Right renal cortex interstitium (tissue), 3 donors: ENCODE results near the gene PRSS56. TPM values are rescaled to one million over a fixed set of nuclear protein-coding genes. Genes with fewer than 3 reads are reported as not detected.

Experiments used
- DNase-seq, 3 donors: peaks; one replicate each; pipeline ENCODE4 v3.0.0-alpha.2; 2013; ENCODE audit warnings: low read depth in 3 of 3, low spot score in 2 of 3
- polyA plus RNA-seq, 3 donors: library from polyadenylated mRNA; unstranded; fragments of 120-200 nt; gene quantifications; one replicate each; pipeline ENCODE4 v1.2.1, GENCODE V29; 2013; ENCODE audit not compliant: insufficient read length in 3 of 3

The PRSS56 gene
- polyA plus RNA-seq, 3 donors: not detected

DNA sequence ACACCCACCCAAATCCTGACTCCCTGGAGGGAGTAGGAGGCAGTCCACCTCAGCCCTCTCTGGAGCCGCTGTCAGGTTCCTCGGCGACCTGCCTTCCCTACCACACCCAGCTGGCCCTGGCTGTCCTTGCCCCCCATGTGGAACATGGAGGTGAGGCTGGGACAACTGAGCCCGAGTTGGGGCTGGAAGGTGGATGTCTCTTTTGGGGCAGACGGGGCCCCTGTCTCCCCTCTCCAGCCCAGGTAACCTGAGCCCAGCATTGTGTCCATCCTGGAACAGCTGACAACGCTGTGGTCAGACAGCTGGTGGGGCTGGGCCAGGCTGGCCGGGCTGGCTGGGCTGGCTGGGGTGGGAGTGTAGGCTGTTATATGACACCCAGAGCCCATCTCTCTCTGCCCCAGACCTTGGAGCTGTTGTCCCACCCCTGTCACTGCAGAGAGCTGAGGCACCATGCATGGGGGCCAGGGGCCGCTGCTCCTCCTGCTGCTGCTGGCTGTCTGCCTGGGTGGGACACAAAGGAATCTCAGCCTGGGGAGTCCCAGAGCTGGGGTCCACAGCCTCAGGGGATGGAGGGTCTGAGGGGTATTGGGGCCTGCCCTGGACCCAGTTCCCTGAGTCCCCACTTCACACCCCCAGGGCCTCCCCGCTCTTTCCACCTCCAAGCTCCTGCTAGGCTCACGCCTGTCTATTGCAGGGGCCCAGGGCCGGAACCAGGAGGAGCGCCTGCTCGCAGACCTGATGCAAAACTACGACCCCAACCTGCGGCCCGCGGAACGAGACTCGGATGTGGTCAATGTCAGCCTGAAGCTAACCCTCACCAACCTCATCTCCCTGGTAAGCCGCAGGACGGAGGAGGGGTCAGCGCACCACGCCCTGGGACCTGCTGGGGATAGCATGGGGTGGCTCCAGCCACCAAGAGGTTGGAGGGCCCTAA is 19.4 kb downstream of the PRSS56 start, which contains the start of gene CHRNG:
Gene CHRNG, plus strand, starts transcription at position 395 of the 934 bp plus-strand sequence. Its CDS starts 56 bp downstream, at position 451.
- DNase-seq: no peak

GRCh38 chr2:232540441-232541041 is 20.4 kb downstream of the PRSS56 start:
- DNase-seq: no peak

DNA sequence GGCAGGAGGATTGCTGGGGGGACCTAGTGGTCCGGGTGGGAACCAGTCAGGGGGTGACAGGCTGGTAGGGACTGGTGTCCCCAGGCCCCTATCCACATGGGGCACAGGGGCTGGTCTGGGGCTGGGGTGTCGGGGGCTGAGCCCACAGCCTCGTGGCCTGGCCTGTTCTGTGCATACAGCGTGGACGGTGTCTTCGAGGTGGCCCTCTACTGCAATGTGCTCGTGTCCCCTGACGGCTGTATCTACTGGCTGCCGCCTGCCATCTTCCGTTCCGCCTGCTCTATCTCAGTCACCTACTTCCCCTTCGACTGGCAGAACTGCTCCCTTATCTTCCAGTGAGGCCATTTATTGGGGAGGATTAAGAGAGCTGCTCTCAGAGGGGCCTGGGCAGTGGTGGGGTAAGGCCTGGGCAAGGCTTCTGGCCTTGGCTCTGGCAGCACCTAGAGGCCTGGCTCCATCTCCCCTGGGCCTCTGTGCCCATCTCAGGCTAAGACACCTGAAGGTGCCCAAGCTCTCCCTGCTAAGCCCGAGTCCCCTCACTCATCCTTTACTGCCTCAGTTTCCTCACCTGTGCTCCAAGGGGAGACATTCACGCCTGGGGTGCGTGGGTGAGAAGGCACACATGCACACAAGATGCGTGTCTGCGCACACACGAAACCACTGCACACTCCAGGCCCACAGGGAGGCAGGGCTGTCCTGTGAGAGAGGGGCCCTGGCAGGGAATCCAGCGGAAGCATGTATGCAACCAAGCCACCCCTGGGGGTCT is 21.2 kb downstream of the PRSS56 start:
- DNase-seq: no peak

- DNase-seq: no peak
These were observed 21.9 kb downstream of the PRSS56 start for GRCh38 chr2:232541961-232542714.

- no peak for DNase-seq
These were observed 22.7 kb downstream of the PRSS56 start for GRCh38 chr2:232542715-232543467.

- DNase-seq: no peak
These were observed 23.3 kb downstream of the PRSS56 start for GRCh38 chr2:232543491-232543890.

- DNase-seq: no peak
These were observed 23.9 kb downstream of the PRSS56 start for GRCh38 chr2:232543928-232544631.

DNA sequence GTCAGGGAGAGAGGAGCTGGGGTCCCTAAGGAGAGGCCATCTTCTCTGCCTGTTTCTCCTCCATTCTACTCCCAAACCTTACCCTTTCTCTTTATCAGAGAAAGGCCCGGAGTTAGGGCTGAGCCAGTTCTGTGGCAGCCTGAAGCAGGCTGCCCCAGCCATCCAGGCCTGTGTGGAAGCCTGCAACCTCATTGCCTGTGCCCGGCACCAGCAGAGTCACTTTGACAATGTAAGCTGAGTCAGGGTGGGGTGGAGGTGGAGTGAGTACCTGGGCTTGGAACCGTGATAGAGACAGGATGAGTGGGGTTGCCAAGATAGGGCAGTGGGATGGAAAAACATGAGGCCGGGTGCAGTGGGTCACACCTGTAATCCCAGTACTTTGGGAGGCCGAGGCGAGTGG is 24.5 kb downstream of the PRSS56 start:
- DNase-seq: no peak

DNA sequence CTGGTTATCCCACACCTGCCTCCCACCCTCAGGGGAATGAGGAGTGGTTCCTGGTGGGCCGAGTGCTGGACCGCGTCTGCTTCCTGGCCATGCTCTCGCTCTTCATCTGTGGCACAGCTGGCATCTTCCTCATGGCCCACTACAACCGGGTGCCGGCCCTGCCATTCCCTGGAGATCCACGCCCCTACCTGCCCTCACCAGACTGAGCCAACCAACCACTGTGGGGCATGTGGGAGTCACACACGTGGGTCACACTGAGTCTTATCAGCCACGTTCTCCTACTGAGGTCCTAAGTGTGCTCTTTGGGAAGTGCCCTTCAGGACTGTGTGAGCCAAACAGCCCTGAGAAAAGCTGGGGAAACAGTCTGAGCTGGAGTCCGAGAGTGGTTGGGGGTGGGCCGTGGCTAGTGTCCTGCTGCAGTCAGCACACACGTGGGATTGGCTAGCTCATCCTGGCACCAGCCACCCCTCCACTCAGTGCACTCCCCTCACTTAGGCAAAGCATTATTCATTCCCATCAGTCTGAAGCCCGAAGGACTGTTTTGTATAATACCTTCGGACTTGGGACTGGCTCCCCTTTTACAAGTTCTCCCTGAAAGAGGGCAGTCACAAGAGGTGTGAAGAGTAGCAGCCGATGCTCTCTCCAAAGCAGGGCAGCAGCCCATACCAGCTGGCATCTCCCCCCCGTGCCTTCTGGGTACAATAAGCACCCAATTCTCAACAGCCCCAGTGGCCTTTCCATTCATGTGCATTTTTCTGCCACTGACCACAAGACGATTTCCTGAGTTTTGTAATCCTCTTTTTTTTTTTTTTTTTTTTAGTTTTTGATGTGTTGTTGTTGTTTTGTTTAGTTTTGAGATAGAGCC is 25.6 kb downstream of the PRSS56 start:
- no peak for DNase-seq

DNA sequence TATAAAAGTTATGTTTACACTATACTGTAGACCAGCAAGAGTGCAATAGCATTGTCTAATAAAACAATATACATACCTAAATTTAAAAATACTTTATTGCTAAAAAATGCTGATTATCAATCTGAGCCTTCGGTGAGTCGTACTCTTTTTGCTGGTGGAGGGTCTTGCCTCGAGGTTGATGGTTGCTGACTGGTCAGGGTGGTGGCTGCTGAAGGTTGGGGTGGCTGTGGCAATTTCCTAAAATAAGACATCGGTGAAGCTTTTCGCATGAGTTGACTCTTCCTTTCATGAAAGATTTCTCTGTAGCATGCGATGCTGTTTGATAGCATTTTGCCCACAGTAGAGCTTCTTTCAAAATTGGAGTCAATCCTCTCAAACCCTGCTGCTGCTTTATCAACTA is 27.8 kb downstream of the PRSS56 start:
- DNase-seq: no peak

DNA sequence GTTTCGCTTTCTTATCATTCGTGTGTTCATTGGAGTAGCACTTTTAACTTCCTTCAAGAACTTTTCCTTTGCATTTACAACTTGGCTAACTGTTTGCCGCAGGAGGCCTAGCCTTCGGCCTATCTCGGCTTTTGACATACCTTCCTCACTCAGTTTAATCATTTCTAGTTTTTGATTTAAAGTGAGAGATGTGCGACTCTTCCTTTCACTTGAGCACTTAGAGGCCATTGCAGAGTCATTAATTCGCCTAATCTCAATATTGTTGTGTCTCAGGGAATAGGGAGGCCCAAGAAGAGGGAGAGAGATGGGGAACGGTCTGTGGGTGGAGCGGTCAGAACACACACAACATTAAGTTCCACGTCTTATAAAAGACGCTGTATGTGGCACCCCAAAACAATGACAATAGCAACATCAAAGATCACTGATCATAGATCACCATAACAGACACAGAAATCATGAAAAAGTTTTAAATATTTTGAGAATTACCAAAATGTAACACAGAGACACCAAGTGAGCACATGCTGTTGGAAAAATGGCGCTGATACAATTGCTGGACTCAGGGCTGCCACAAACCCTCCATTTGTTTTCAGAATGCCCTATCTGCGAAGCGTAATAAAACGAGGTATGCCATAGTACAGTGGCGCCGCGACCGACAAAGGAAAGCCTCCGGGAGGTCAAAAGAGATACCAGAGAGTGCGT is 29.6 kb downstream of the PRSS56 start:
- DNase-seq: no peak

DNA sequence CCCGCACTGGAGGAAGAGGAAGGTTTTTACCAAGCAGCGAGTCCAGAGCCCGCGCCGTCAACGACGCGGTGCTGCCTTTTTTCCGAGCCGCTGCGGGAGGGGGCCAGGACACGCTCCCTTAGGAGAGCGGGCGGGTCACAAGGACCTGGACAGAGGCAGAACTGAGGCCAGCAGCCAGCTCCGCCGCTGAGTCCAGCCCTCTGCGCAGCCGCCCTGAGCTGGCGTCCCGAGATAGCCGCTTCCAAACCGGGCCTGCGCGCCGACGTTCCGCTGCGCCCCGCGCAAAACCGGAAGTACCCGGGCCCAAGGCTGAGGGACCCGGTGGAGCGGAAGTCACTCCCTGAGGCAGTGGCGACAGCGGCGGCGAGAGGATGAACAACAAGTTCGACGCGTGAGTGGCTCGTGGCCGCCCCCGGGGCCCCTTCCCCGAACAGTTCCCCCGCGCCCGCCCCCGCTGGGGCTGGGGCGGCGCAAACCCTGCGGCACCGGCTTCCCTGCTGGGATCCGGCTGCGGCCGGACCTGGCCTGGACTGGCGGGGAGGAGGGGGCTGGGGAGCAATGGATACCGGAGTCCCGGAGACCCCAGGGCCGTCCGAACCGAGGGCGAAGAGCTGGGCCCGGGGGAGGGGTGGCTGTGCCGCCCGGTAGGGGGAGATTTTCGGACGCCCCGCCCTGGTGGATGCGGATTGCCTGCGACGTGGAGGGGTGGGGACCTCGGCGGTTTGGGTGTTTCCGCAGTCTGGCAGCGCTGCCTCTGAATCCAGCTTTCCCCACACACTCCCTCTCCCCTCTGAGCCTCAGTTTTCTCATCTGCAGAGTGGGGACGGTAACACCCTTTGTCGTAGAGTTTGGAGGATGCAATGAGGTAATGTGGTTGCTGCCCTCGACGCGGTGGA is 30.4 kb downstream of the PRSS56 start, which contains the start of the genes EIF4E2 and TIGD1:
Gene EIF4E2, plus strand, starts transcription at position 336 of the 896 bp plus-strand sequence. Its CDS starts 36 bp downstream, at position 372.
Gene TIGD1, minus strand, starts transcription at position 204 of the 896 bp plus-strand sequence. CDS start 675 bp downstream, outside the sequence.
- DNase-seq: peak; percentile 84 to 89 (median 87)

- DNase-seq: no peak
These were observed 31.1 kb downstream of the PRSS56 start for GRCh38 chr2:232551250-232551638.

- no peak for DNase-seq
These were observed 31.6 kb downstream of the PRSS56 start for GRCh38 chr2:232551776-232552175.

- no peak for DNase-seq
These were observed 36.2 kb downstream of the PRSS56 start for GRCh38 chr2:232556426-232556825.

GRCh38 chr2:232562515-232563151 is 42.4 kb downstream of the PRSS56 start:
- no peak for DNase-seq
